ENCODE data around the gene EIF4G3. TPM values are rescaled to one million over a fixed set of nuclear protein-coding genes. Genes with fewer than 3 reads are reported as not detected.
"Not testable (repeated sequence)": the region's sequence is repeated elsewhere in the genome, so short reads cannot be mapped to it uniquely, and the experiment has no call there.

EIF4G3 gene
- total RNA-seq, 1 donor from 2014 or later, result 33.9 TPM

- intact Hi-C loops (cut with micrococcal nuclease), result no loop called here
- H3K4me3 ChIP-seq, result no peak overlapping the region
- no peak overlapping the region for H3K27ac ChIP-seq (replicated peaks)
- H3K36me3 ChIP-seq, result no peaks in the 10 kb centered on the region
- H3K9me3 ChIP-seq (replicated peaks), result no peaks in the 10 kb centered on the region
- H3K27me3 ChIP-seq (ENCODE audit: low read depth), result no peaks in the 10 kb centered on the region
- TF ChIP-seq, protein P1, sequence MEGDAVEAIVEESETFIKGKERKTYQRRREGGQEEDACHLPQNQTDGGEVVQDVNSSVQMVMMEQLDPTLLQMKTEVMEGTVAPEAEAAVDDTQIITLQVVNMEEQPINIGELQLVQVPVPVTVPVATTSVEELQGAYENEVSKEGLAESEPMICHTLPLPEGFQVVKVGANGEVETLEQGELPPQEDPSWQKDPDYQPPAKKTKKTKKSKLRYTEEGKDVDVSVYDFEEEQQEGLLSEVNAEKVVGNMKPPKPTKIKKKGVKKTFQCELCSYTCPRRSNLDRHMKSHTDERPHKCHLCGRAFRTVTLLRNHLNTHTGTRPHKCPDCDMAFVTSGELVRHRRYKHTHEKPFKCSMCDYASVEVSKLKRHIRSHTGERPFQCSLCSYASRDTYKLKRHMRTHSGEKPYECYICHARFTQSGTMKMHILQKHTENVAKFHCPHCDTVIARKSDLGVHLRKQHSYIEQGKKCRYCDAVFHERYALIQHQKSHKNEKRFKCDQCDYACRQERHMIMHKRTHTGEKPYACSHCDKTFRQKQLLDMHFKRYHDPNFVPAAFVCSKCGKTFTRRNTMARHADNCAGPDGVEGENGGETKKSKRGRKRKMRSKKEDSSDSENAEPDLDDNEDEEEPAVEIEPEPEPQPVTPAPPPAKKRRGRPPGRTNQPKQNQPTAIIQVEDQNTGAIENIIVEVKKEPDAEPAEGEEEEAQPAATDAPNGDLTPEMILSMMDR (IDR thresholded peaks at IDR 0.05; ENCODE audit: borderline replicate concordance), result no peak
- DNase-seq, result no peak
- H3K4me1 ChIP-seq, result no peaks in the 10 kb centered on the region
Measured at GRCh38 chr1:21205416-21205815, 28.7 kb upstream of the EIF4G3 start.

GRCh38 chr1:21201650-21202049, 25.0 kb upstream of the EIF4G3 start:
- Histone ChIP-seq H3K9me3 (replicated peaks) (no peaks in the 10 kb centered on the region), H3K27ac (replicated peaks) (no peak overlapping the region), H3K36me3 (no peaks in the 10 kb centered on the region), H3K4me3 (no peak overlapping the region), H3K27me3 (ENCODE audit: low read depth) (peaks cover 5% of the 10 kb centered on the region), H3K4me1 (no peaks in the 10 kb centered on the region)
- intact Hi-C loops (cut with micrococcal nuclease), result no loop called here
- TF ChIP-seq, protein P1 (IDR thresholded peaks at IDR 0.05; ENCODE audit: borderline replicate concordance), result no peak
- DNase-seq, result no peak

GRCh38 chr1:21201238-21201637, 24.5 kb upstream of the EIF4G3 start:
- H3K27ac ChIP-seq (replicated peaks); intact Hi-C loops (cut with micrococcal nuclease); H3K36me3 ChIP-seq; H3K4me3 ChIP-seq; H3K27me3 ChIP-seq (ENCODE audit: low read depth); H3K9me3 ChIP-seq (replicated peaks); H3K4me1 ChIP-seq; DNase-seq: not testable (repeated sequence)

DNA sequence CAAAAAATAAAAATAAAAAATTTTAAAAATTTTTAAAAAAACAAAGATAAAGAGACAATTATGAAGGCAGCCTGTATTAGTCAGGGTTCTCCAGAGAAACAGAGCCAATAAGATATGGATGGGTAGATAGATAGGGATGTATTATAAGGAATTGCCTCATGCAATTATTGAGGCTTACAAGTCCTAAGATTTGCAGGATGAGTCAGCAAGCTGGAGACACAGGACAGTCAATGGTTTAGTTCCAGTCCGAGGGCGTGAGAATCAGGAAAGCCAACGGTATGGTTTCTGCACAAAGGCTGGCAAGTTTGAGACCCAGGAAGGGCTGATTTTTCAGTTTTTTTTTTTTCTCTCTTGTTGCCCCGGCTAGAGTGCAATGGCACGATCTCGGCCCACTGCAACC, 24.1 kb upstream of the EIF4G3 start:
- Histone ChIP-seq H3K9me3 (replicated peaks) (no peaks in the 10 kb centered on the region), H3K27me3 (ENCODE audit: low read depth) (peaks cover 5% of the 10 kb centered on the region), H3K27ac (replicated peaks) (no peak overlapping the region), H3K36me3 (no peaks in the 10 kb centered on the region), H3K4me1 (no peaks in the 10 kb centered on the region), H3K4me3 (no peak overlapping the region)
- TF ChIP-seq, protein P1 (IDR thresholded peaks at IDR 0.05; ENCODE audit: borderline replicate concordance), result no peak
- no peak for DNase-seq
- intact Hi-C loops (cut with micrococcal nuclease), result no loop called here

DNA sequence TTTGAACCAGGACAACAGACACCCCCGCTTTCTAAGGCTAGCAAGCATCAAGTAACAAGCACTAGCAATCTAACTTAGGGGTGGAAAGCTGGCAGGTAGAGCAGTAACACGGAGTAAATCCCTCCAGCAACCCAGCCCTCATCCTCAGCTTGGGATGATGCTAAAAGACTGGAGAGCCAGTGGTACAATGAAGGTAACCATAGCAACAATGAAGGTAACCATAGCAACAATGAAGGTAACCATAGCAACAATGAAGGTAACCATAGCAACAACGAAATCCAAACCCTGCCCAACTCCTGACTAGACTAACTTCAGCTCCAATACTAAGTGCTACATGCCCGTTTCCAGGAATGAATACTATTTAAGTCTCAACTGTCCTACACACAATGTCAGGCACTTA, 22.2 kb upstream of the EIF4G3 start:
- H3K4me3 ChIP-seq, result no peak overlapping the region

DNA sequence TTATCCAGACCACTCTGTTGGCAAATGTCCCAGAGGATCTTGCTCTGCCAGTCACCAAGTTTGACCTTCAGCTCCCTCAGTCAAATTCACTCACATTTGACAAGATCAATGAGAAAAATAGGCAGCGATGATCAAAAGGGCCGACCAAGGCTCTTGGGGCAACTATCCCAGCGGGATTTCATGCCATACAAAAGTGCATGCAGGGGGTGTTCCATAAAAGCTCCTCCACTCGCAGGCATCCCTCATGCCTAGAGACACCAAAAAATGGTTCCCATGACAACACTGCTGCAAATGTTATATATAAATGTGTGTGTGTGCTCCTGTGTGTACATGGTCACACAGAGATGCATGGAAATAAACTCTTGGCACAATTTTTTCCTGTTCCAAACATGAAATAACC, 16.2 kb upstream of the EIF4G3 start:
- no peak for DNase-seq
- TF ChIP-seq, protein P1 (IDR thresholded peaks at IDR 0.05; ENCODE audit: borderline replicate concordance), result no peak
- peaks cover 26% of the 10 kb centered on the region for H3K4me1 ChIP-seq
- H3K27me3 ChIP-seq (ENCODE audit: low read depth), result no peaks in the 10 kb centered on the region
- no peaks in the 10 kb centered on the region for H3K9me3 ChIP-seq (replicated peaks)
- no peak overlapping the region for H3K4me3 ChIP-seq
- intact Hi-C loops (cut with micrococcal nuclease), result loop anchor here (10.0 kb wide), 2 partner anchors 208 to 498 kb away; no protein-coding TSS in a partner anchor
- no peaks in the 10 kb centered on the region for H3K36me3 ChIP-seq
- no peak overlapping the region for H3K27ac ChIP-seq (replicated peaks)

More for the DNA sequence above, 22.2 kb upstream of the EIF4G3 start:
- intact Hi-C loops (cut with micrococcal nuclease), result loop anchor here (10.0 kb wide), 2 partner anchors 214 to 504 kb away; no protein-coding TSS in a partner anchor
- H3K9me3 ChIP-seq (replicated peaks), result no peaks in the 10 kb centered on the region
- no peak overlapping the region for H3K27ac ChIP-seq (replicated peaks)
- TF ChIP-seq, protein P1 (IDR thresholded peaks at IDR 0.05; ENCODE audit: borderline replicate concordance), result no peak
- H3K36me3 ChIP-seq, result no peaks in the 10 kb centered on the region
- H3K27me3 ChIP-seq (ENCODE audit: low read depth), result peaks cover 5% of the 10 kb centered on the region
- DNase-seq, result no peak
- peaks cover 7% of the 10 kb centered on the region for H3K4me1 ChIP-seq
